Skeletal muscle satellite cell (primary cell): Measurements from ENCODE around the gene LCA5L.
"Not testable (repeated sequence)": the region's sequence is repeated elsewhere in the genome, so short reads cannot be mapped to it uniquely, and the experiment has no call there.

ENCODE experiments used
- H3K27me3 ChIP-seq: 2 replicates; pipeline ENCODE4 v1.7.0; 2013; ENCODE audit warnings: low read length; ENCODE audit not compliant: control insufficient read depth, insufficient read depth
- H3K36me3 ChIP-seq: 2 replicates; pipeline ENCODE4 v1.7.0; 2013; ENCODE audit warnings: mild to moderate bottlenecking, control low read depth, low read length; ENCODE audit not compliant: insufficient read depth
- H3K4me1 ChIP-seq: 2 replicates; pipeline ENCODE4 v1.7.0; 2013; ENCODE audit warnings: low read length; ENCODE audit not compliant: control insufficient read depth, insufficient read depth
- H3K4me2 ChIP-seq: 2 replicates; pipeline ENCODE4 v1.7.0; 2013; ENCODE audit warnings: mild to moderate bottlenecking, low read length
- H3K4me3 ChIP-seq: 2 replicates; pipeline ENCODE4 v1.7.0; 2013; ENCODE audit warnings: low read length
- H3K9ac ChIP-seq: 2 replicates; pipeline ENCODE4 v1.7.0; 2013; ENCODE audit warnings: mild to moderate bottlenecking, low read depth, low read length, moderate library complexity
- H3K9me3 ChIP-seq: replicated peaks from 2 replicates; pipeline ENCODE4 v1.7.0; 2013; ENCODE audit warnings: mild to moderate bottlenecking, control low read depth, low read length

Gene LCA5L

DNA sequence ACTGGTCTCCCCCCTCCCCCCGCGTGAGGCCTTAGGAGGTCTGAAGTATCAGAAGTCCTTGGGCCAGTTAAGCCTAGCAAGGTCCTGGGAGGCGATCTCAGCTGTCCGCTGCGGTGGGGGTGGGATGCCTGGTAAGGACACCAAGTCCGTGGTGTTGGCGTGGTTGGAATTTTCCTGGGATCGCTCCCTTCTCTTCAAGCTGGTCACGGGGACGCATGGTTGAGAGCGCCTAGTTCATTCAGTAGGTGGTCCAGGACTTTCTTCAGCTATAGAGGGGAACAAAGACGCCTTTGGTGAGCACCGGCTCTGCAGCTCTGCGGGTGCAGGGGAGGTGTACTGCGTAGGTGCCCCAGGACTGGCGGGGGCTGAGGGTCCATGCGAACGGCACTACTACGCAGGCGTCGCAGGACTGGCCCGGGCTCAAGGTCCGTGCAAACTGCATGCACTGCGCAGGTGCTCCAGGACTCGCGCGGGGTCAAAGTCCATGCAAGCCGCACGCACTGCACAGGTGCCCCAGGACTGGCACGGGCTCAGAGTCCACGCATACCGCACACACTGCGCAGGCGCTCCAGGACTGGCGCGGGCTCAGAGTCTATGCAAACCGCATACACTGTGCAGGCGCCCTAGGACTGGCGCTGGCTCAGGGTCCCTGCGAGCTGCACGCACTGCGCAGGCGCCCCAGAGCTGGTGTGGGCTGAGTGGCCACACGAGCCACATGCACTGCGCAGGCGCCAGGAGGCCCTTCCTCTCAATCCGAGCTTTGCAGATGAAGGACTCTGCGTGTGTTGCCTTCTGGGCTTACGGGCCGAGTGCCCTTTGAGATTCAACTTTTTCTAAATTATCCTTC lies 60.1 kb downstream of the LCA5L start:
- Histone ChIP-seq H3K9ac (peak overlapping the region; percentile 23), H3K4me2 (peak overlapping the region; percentile 85), H3K36me3 (no peaks in the 10 kb centered on the region), H3K9me3 (no peaks in the 10 kb centered on the region), H3K27me3 (no peaks in the 10 kb centered on the region), H3K4me1 (peaks cover 37% of the 10 kb centered on the region), H3K4me3 (peak overlapping the region; percentile 65)

- no peak overlapping the region for H3K4me3 ChIP-seq
- peak overlapping the region; percentile 85 for H3K4me2 ChIP-seq
- H3K4me1 ChIP-seq = peaks cover 39% of the 10 kb centered on the region
- no peaks in the 10 kb centered on the region for H3K36me3 ChIP-seq
- H3K27me3 ChIP-seq = no peaks in the 10 kb centered on the region
- no peaks in the 10 kb centered on the region for H3K9me3 ChIP-seq
- H3K9ac ChIP-seq = peak overlapping the region; percentile 39
Observed at GRCh38 chr21:39384674-39385298, 60.8 kb downstream of the LCA5L start.

GRCh38 chr21:39382096-39382495 lies 63.5 kb downstream of the LCA5L start:
- H3K27me3 ChIP-seq, H3K36me3 ChIP-seq, H3K9me3 ChIP-seq, H3K4me2 ChIP-seq, H3K4me3 ChIP-seq, H3K9ac ChIP-seq: not testable (repeated sequence)
- peaks cover 33% of the 10 kb centered on the region for H3K4me1 ChIP-seq

- Histone ChIP-seq H3K9me3 (no peaks in the 10 kb centered on the region), H3K36me3 (no peaks in the 10 kb centered on the region), H3K9ac (peak overlapping the region; percentile 92), H3K27me3 (peaks cover 13% of the 10 kb centered on the region), H3K4me2 (peak overlapping the region; percentile 83), H3K4me3 (peak overlapping the region; percentile 93), H3K4me1 (peaks cover 27% of the 10 kb centered on the region)
Observed at GRCh38 chr21:39381009-39381408, 64.6 kb downstream of the LCA5L start.

DNA sequence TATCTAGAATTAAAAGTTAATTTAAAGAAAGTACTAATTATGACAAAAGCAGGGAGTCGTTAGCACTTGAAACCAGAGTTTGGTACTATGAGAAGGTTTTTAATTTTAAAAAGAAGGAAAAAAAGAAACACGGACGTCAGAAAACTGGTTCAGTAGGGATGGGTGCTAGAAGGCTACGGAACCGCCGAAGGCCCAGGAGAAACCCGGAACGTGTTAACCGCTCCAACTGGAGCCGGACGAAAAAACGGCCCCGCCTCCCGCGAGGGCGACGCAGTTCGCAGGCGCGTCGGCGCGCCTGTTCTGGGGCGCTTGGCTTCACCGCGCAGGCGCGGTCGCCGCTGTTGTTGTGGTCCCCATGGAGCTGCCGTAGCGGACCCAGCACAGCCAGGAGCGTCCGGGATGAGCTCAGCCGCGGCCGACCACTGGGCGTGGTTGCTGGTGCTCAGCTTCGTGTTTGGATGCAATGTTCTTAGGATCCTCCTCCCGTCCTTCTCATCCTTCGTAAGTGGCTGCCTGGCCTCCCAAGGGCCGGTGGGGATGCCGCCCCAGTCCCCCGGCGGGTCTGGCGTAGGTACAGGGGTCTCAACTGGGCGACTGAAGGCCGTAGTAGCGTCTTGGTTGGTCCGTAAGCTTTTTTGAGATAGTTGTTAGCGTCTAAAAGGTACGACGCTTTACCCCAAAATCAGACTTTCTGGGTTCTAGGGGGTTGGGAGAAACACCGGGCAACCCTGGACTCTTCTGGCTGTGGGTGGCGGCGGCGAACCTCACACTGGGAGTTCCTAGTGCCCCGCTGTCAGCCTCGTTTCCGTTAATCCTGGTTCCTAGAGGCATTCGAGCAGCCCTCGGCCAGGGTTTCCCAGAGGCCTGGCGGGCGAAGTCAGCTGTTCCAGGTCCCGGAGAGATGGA lies 65.3 kb downstream of the LCA5L start:
- no peaks in the 10 kb centered on the region for H3K9me3 ChIP-seq
- no peaks in the 10 kb centered on the region for H3K36me3 ChIP-seq
- H3K27me3 ChIP-seq = peaks cover 18% of the 10 kb centered on the region
- peak overlapping the region; percentile 83 for H3K4me2 ChIP-seq
- H3K4me1 ChIP-seq = peaks cover 20% of the 10 kb centered on the region
- peak overlapping the region; percentile 92 for H3K9ac ChIP-seq
- H3K4me3 ChIP-seq = peak overlapping the region; percentile 93

- Histone ChIP-seq H3K36me3 (no peaks in the 10 kb centered on the region), H3K4me1 (peaks cover 12% of the 10 kb centered on the region), H3K27me3 (peaks cover 20% of the 10 kb centered on the region), H3K9ac (no peak overlapping the region), H3K4me3 (no peak overlapping the region), H3K9me3 (no peaks in the 10 kb centered on the region), H3K4me2 (no peak overlapping the region)
Observed at GRCh38 chr21:39377444-39378050, 68.0 kb downstream of the LCA5L start.

DNA sequence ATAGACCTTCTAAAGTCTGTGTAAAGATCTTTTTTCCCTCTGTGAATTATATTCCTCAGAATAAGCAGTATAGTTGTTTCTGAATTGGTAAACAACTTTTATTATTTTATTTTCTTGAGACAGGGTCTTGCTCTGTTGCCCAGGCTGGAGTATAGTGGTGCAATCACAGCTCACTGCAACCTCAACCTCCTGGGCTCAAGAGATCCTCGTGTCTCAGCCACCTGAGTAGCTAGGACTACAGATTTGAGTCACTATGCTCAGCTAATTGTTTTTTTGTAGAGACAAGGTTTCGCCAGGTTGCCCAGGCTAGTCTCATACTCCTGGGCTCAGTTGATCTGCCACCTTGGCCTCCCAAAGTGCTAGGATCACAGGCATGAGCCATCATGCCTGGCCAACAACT lies 70.1 kb downstream of the LCA5L start:
- Histone ChIP-seq H3K9ac (no peak overlapping the region), H3K4me1 (peaks cover 4% of the 10 kb centered on the region), H3K4me2 (no peak overlapping the region), H3K27me3 (peaks cover 24% of the 10 kb centered on the region), H3K9me3 (no peaks in the 10 kb centered on the region), H3K4me3 (no peak overlapping the region), H3K36me3 (no peaks in the 10 kb centered on the region)

- no peak overlapping the region for H3K4me3 ChIP-seq
- H3K4me2 ChIP-seq = peak overlapping the region; percentile 34
- H3K9me3 ChIP-seq = no peaks in the 10 kb centered on the region
- peaks cover 25% of the 10 kb centered on the region for H3K27me3 ChIP-seq
- H3K36me3 ChIP-seq = no peaks in the 10 kb centered on the region
- no peaks in the 10 kb centered on the region for H3K4me1 ChIP-seq
- H3K9ac ChIP-seq = no peak overlapping the region
Observed at GRCh38 chr21:39374046-39374445, 71.5 kb downstream of the LCA5L start.

- Histone ChIP-seq H3K4me3 (no peak overlapping the region), H3K27me3 (peaks cover 25% of the 10 kb centered on the region), H3K9ac (no peak overlapping the region), H3K9me3 (no peaks in the 10 kb centered on the region), H3K36me3 (no peaks in the 10 kb centered on the region), H3K4me1 (no peaks in the 10 kb centered on the region), H3K4me2 (peak overlapping the region; percentile 34)
Observed at GRCh38 chr21:39373634-39374033, 71.9 kb downstream of the LCA5L start.

GRCh38 chr21:39369896-39370288 lies 75.7 kb downstream of the LCA5L start:
- not testable (repeated sequence) for H3K9me3 ChIP-seq, H3K4me3 ChIP-seq, H3K4me2 ChIP-seq, H3K9ac ChIP-seq, H3K4me1 ChIP-seq, H3K27me3 ChIP-seq, H3K36me3 ChIP-seq

DNA sequence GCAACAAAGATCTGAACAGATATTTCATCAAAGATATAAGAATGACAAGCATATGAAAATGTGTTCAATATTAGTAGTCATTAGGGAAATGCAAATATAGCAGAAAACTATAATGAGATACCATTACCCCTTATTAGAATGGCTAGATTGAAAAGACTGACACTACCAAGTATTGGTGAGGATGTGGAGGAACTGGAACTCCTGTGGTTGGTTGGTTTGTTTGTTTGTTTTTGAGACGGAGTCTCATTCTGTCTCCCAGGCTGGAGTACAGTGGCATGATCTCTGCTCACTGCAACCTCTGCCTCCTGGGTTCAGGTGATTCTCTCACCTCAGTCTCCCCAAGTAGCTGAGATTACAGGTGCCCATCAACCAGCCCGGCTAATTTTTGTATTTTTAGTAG lies 77.8 kb downstream of the LCA5L start:
- Histone ChIP-seq H3K36me3 (no peaks in the 10 kb centered on the region), H3K4me3 (no peak overlapping the region), H3K9ac (no peak overlapping the region), H3K27me3 (peaks cover 5% of the 10 kb centered on the region), H3K9me3 (no peaks in the 10 kb centered on the region), H3K4me1 (peaks cover 14% of the 10 kb centered on the region), H3K4me2 (no peak overlapping the region)
